ENCODE measurements around the gene MRPL38.

MRPL38 gene

GRCh38 chr17:75849724-75850123 lies 55.0 kb downstream of the MRPL38 start:
- Mint-ChIP-seq H3K27ac (no peak overlapping the region), H3K9me3 (no peaks in the 10 kb centered on the region), H3K27me3 (no peaks in the 10 kb centered on the region), H3K4me1 (ENCODE audit: low read depth) (peaks cover 36% of the 10 kb centered on the region), H3K36me3 (ENCODE audit: low read depth) (peaks cover 62% of the 10 kb centered on the region), H3K4me3 (no peak overlapping the region)
- no peak for DNase-seq

- Mint-ChIP-seq H3K27ac (no peak overlapping the region), H3K36me3 (ENCODE audit: low read depth) (peaks cover 62% of the 10 kb centered on the region), H3K4me3 (no peak overlapping the region), H3K4me1 (ENCODE audit: low read depth) (peaks cover 33% of the 10 kb centered on the region), H3K27me3 (no peaks in the 10 kb centered on the region), H3K9me3 (no peaks in the 10 kb centered on the region)
- no peak for DNase-seq
Measured at GRCh38 chr17:75849279-75849646, 55.4 kb downstream of the MRPL38 start.
